ENCODE data around the gene SMAD3. TPM values are rescaled to one million over a fixed set of nuclear protein-coding genes. Genes with fewer than 3 reads are reported as not detected.
A peak's percentile ranks its signal among the peaks of the same experiment; 100 is the strongest.

Gene SMAD3
- total and polyA plus RNA-seq, 4 donors: 10.9 to 41.6 (median 23.4) TPM

DNA sequence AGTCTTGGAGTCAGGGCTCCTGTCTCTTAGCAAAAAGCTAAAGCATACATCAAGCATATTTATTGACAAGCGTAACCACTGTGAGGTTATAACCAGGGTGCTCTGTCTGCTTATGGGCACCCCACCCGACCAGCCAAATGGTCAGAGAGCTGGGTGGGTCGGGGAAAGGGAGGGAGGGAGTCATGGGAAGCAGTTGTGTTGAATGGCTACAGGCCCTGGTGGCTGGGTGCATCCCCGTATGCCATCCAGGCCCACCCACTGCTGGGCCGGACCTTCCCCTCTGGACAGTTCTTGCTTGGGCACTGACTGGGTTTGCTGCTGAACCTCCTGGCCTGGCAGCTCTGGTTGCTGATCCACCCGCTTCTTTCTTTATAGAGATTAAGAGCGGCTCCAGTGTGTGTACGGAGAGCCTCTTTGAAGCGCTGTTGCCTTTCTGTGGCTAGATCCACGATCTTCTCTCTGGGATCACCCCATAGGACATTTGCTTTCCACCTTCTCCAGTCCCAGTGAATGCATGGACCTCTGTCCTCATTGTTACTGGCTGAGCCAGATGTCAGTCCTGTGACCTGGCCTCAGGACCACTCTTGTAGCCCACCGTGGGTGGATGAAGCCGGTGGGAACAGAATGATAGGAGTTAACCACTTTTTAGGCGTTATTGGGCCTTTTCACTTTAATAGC, 59.6 kb downstream of the SMAD3 start:
- TF ChIP-seq, protein P1, sequence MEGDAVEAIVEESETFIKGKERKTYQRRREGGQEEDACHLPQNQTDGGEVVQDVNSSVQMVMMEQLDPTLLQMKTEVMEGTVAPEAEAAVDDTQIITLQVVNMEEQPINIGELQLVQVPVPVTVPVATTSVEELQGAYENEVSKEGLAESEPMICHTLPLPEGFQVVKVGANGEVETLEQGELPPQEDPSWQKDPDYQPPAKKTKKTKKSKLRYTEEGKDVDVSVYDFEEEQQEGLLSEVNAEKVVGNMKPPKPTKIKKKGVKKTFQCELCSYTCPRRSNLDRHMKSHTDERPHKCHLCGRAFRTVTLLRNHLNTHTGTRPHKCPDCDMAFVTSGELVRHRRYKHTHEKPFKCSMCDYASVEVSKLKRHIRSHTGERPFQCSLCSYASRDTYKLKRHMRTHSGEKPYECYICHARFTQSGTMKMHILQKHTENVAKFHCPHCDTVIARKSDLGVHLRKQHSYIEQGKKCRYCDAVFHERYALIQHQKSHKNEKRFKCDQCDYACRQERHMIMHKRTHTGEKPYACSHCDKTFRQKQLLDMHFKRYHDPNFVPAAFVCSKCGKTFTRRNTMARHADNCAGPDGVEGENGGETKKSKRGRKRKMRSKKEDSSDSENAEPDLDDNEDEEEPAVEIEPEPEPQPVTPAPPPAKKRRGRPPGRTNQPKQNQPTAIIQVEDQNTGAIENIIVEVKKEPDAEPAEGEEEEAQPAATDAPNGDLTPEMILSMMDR (IDR thresholded peaks at IDR 0.05; ENCODE audit: control extremely low read depth, extremely low read depth): no peak
- ATAC-seq (ENCODE audit: insufficient read depth, low FRiP score) (no peak), DNase-seq (no peak)
- H3K36me3 ChIP-seq (ENCODE audit: control insufficient read depth in 4 of 4, insufficient read depth in 4 of 4, low read length in 4 of 4): peaks cover 0 to 4% (median 0%) of the 10 kb centered on the region in 4 donors
- no peaks in the 10 kb centered on the region for H3K9me3 ChIP-seq (ENCODE audit: control insufficient read depth in 4 of 4, insufficient read depth in 3 of 4, low read length in 3 of 4)
- H3K27ac ChIP-seq (ENCODE audit: low read depth in 1 of 2, low read length in 1 of 2): peak overlapping the region; percentile 72 to 81
- no peaks in the 10 kb centered on the region for H3K27me3 ChIP-seq (ENCODE audit: control insufficient read depth in 3 of 3, insufficient read depth in 3 of 3, low read length in 2 of 3)
- 73 to 75% methylated on average over 13 of the region's 13 CpGs for WGBS, 2 donors
- H3K9ac ChIP-seq (ENCODE audit: insufficient read depth in 1 of 2, low read length in 2 of 2): no peak overlapping the region
- H3K4me1 ChIP-seq (ENCODE audit: control insufficient read depth in 5 of 5, insufficient read depth in 5 of 5, low read length in 5 of 5): peaks cover 12 to 43% (median 27%) of the 10 kb centered on the region in 5 donors
- H3K4me3 ChIP-seq: no peak overlapping the region

- Histone ChIP-seq H3K4me1 (ENCODE audit: control insufficient read depth in 5 of 5, insufficient read depth in 5 of 5, low read length in 5 of 5) (peaks cover 12 to 35% (median 20%) of the 10 kb centered on the region in 5 donors), H3K9me3 (ENCODE audit: control insufficient read depth in 4 of 4, insufficient read depth in 3 of 4, low read length in 3 of 4) (no peaks in the 10 kb centered on the region), H3K36me3 (ENCODE audit: control insufficient read depth in 4 of 4, insufficient read depth in 4 of 4, low read length in 4 of 4) (peaks cover 0 to 4% (median 0%) of the 10 kb centered on the region in 4 donors), H3K27me3 (ENCODE audit: control insufficient read depth in 3 of 3, insufficient read depth in 3 of 3, low read length in 2 of 3) (no peaks in the 10 kb centered on the region), H3K9ac (ENCODE audit: insufficient read depth in 1 of 2, low read length in 2 of 2) (no peak overlapping the region), H3K27ac (ENCODE audit: low read depth in 1 of 2, low read length in 1 of 2) (peak overlapping the region; percentile 34 to 81), H3K4me3 (no peak overlapping the region)
- 68 to 71% methylated on average over 20 of the region's 20 CpGs for WGBS, 2 donors
- TF ChIP-seq, protein P1 (IDR thresholded peaks at IDR 0.05; ENCODE audit: control extremely low read depth, extremely low read depth): no peak
- ATAC-seq (ENCODE audit: insufficient read depth, low FRiP score) (peak; percentile 61), DNase-seq (peak; percentile 58 to 82 (median 74))
These were observed 60.4 kb downstream of the SMAD3 start for GRCh38 chr15:67125589-67126502.

- 72 to 76% methylated on average over 16 of the region's 16 CpGs for WGBS, 2 donors
- H3K9ac ChIP-seq (ENCODE audit: insufficient read depth in 1 of 2, low read length in 2 of 2): no peak overlapping the region
- TF ChIP-seq, protein P1 (IDR thresholded peaks at IDR 0.05; ENCODE audit: control extremely low read depth, extremely low read depth): no peak
- no peak for ATAC-seq (ENCODE audit: insufficient read depth, low FRiP score)
- H3K9me3 ChIP-seq (ENCODE audit: control insufficient read depth in 4 of 4, insufficient read depth in 3 of 4, low read length in 3 of 4): no peaks in the 10 kb centered on the region
- H3K27ac ChIP-seq (ENCODE audit: low read depth in 1 of 2, low read length in 1 of 2): peak overlapping the region; percentile 34 to 79
- H3K4me3 ChIP-seq: no peak overlapping the region
- DNase-seq: no peak
- H3K27me3 ChIP-seq (ENCODE audit: control insufficient read depth in 3 of 3, insufficient read depth in 3 of 3, low read length in 2 of 3): no peaks in the 10 kb centered on the region
- peaks cover 8 to 26% (median 26%) of the 10 kb centered on the region in 5 donors for H3K4me1 ChIP-seq (ENCODE audit: control insufficient read depth in 5 of 5, insufficient read depth in 5 of 5, low read length in 5 of 5)
- peaks cover 0 to 4% (median 0%) of the 10 kb centered on the region in 4 donors for H3K36me3 ChIP-seq (ENCODE audit: control insufficient read depth in 4 of 4, insufficient read depth in 4 of 4, low read length in 4 of 4)
These were observed 61.3 kb downstream of the SMAD3 start for GRCh38 chr15:67126551-67127330.
